Measurements from ENCODE around the gene CFAP161. TPM values are rescaled to one million over a fixed set of nuclear protein-coding genes. Genes with fewer than 3 reads are reported as not detected.

Gene CFAP161
- total and polyA plus RNA-seq, 2 donors from 2014 or later: 0.50 TPM; not detected in 1

DNA sequence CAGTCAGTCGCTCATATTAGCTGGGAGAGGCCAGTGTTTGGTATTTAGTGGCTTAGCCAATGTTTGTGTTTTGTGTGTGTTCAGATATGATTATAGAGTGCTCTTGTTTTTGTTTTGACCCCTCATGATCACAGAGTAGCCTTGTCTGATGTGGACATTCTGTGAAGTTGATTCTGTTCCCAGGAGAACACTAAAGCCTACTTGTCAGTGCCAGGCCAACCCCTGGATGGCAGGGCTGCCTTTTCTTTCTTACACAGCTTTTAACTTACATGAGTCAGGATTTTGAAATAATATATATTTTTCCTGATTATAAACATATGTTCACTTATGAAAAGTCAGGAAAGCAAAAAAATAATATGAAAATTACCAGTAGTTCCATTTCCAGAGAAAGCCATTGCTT lies 11.9 kb downstream of the CFAP161 start:
- FAIRE-seq: no peak
- Histone ChIP-seq H3K27me3 (ENCODE audit: control insufficient read depth, insufficient read depth, low read length) (no peaks in the 10 kb centered on the region), H3K36me3 (ENCODE audit: control insufficient read depth in 2 of 3, insufficient read depth in 3 of 3, low read length in 3 of 3) (no peaks in the 10 kb centered on the region), H3K4me3 (ENCODE audit: low read length in 3 of 3) (no peak overlapping the region), H3K9me3 (ENCODE audit: control insufficient read depth in 2 of 3, insufficient read depth in 1 of 3, low read length in 3 of 3) (no peaks in the 10 kb centered on the region), H3K4me1 (ENCODE audit: control insufficient read depth in 2 of 3, insufficient read depth in 2 of 3, low read depth in 1 of 3, low read length in 3 of 3) (no peaks in the 10 kb centered on the region), H3K9ac (ENCODE audit: low read length in 3 of 3) (no peak overlapping the region), H3K27ac (ENCODE audit: low read depth in 2 of 2, low read length in 2 of 2) (no peak overlapping the region)
- DNase-seq: no peak
- intact Hi-C loops (cut with DNase I): no loop called here
- TF ChIP-seq, protein P1, sequence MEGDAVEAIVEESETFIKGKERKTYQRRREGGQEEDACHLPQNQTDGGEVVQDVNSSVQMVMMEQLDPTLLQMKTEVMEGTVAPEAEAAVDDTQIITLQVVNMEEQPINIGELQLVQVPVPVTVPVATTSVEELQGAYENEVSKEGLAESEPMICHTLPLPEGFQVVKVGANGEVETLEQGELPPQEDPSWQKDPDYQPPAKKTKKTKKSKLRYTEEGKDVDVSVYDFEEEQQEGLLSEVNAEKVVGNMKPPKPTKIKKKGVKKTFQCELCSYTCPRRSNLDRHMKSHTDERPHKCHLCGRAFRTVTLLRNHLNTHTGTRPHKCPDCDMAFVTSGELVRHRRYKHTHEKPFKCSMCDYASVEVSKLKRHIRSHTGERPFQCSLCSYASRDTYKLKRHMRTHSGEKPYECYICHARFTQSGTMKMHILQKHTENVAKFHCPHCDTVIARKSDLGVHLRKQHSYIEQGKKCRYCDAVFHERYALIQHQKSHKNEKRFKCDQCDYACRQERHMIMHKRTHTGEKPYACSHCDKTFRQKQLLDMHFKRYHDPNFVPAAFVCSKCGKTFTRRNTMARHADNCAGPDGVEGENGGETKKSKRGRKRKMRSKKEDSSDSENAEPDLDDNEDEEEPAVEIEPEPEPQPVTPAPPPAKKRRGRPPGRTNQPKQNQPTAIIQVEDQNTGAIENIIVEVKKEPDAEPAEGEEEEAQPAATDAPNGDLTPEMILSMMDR (IDR thresholded peaks at IDR 0.05; ENCODE audit: borderline replicate concordance, extremely low read depth, insufficient read depth): no peak

DNA sequence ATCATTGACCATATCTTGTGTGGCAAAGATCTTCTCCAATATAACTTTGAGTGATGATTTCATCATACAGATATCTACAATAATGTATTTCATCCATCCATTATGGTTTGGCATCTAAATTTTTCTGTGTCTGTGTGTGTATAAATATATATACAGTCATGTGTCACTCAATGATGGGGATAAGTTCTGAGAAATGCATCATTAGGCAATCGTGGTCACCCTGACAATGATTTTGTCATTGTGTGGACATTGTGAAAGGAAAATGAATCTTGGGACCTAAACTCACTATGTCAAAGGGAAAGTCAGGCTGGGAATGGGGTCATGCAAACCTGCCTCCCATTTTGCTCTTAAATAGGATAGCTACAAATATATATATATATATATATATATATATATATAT lies 12.4 kb downstream of the CFAP161 start:
- H3K4me3 ChIP-seq (ENCODE audit: low read length in 3 of 3): no peak overlapping the region
- TF ChIP-seq, protein P1 (IDR thresholded peaks at IDR 0.05; ENCODE audit: borderline replicate concordance, extremely low read depth, insufficient read depth): no peak
- H3K9ac ChIP-seq (ENCODE audit: low read length in 3 of 3): no peak overlapping the region
- H3K27me3 ChIP-seq (ENCODE audit: control insufficient read depth, insufficient read depth, low read length): no peaks in the 10 kb centered on the region
- no peak overlapping the region for H3K27ac ChIP-seq (ENCODE audit: low read depth in 2 of 2, low read length in 2 of 2)
- FAIRE-seq (no peak), DNase-seq (no peak)
- no peaks in the 10 kb centered on the region for H3K4me1 ChIP-seq (ENCODE audit: control insufficient read depth in 2 of 3, insufficient read depth in 2 of 3, low read depth in 1 of 3, low read length in 3 of 3)
- H3K9me3 ChIP-seq (ENCODE audit: control insufficient read depth in 2 of 3, insufficient read depth in 1 of 3, low read length in 3 of 3): no peaks in the 10 kb centered on the region
- intact Hi-C loops (cut with DNase I): no loop called here
- H3K36me3 ChIP-seq (ENCODE audit: control insufficient read depth in 2 of 3, insufficient read depth in 3 of 3, low read length in 3 of 3): no peaks in the 10 kb centered on the region

DNA sequence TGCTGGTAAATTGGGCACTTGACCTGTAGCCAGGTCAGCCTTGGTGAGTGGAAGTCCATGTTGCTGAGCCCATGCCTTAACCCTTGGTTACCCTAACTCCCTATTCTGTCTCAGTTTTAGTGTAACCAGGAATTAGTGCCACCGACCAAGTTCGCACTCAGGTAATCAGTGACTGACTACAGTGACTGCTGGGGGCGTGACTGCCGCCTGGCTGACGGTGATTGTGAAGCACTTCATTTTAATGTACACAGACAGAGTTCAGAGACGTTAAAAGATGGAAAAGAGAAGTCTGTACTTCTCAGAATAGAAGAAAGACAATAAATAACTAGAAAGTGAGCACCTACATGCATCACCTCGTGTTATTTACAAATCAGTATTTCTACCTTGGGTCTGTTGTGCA lies 17.3 kb downstream of the CFAP161 start:
- no peaks in the 10 kb centered on the region for H3K4me1 ChIP-seq (ENCODE audit: control insufficient read depth in 2 of 3, insufficient read depth in 2 of 3, low read depth in 1 of 3, low read length in 3 of 3)
- TF ChIP-seq, protein P1 (IDR thresholded peaks at IDR 0.05; ENCODE audit: borderline replicate concordance, extremely low read depth, insufficient read depth): no peak
- no peaks in the 10 kb centered on the region for H3K36me3 ChIP-seq (ENCODE audit: control insufficient read depth in 2 of 3, insufficient read depth in 3 of 3, low read length in 3 of 3)
- FAIRE-seq (no peak), DNase-seq (no peak)
- intact Hi-C loops (cut with DNase I): loop anchor here (10.0 kb wide), 1 partner anchor 113 kb away; no protein-coding TSS in a partner anchor
- no peaks in the 10 kb centered on the region for H3K9me3 ChIP-seq (ENCODE audit: control insufficient read depth in 2 of 3, insufficient read depth in 1 of 3, low read length in 3 of 3)
- no peak overlapping the region for H3K4me3 ChIP-seq (ENCODE audit: low read length in 3 of 3)
- H3K27ac ChIP-seq (ENCODE audit: low read depth in 2 of 2, low read length in 2 of 2): no peak overlapping the region
- H3K9ac ChIP-seq (ENCODE audit: low read length in 3 of 3): no peak overlapping the region
- no peaks in the 10 kb centered on the region for H3K27me3 ChIP-seq (ENCODE audit: control insufficient read depth, insufficient read depth, low read length)

DNA sequence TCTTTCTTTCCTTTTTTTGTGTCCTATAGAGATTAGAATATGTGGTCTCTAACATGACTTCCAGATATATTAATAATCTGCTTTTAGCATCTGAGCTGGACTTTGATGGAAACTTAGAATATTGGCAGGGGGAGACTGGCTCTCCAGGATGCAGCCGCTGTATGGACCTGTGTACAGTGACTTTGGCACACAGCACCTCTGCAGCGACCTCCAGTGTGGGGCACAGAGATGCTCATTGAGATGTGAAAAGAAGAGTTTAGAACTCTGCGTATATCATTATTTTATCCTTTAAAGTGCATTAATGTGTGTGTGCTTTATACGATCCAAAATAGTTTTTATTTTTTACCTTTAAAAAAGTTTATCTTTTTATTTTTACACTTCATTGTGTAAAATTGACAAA lies 18.3 kb downstream of the CFAP161 start:
- Histone ChIP-seq H3K9me3 (ENCODE audit: control insufficient read depth in 2 of 3, insufficient read depth in 1 of 3, low read length in 3 of 3) (no peaks in the 10 kb centered on the region), H3K4me3 (ENCODE audit: low read length in 3 of 3) (no peak overlapping the region), H3K27ac (ENCODE audit: low read depth in 2 of 2, low read length in 2 of 2) (no peak overlapping the region), H3K27me3 (ENCODE audit: control insufficient read depth, insufficient read depth, low read length) (no peaks in the 10 kb centered on the region), H3K9ac (ENCODE audit: low read length in 3 of 3) (no peak overlapping the region), H3K36me3 (ENCODE audit: control insufficient read depth in 2 of 3, insufficient read depth in 3 of 3, low read length in 3 of 3) (no peaks in the 10 kb centered on the region), H3K4me1 (ENCODE audit: control insufficient read depth in 2 of 3, insufficient read depth in 2 of 3, low read depth in 1 of 3, low read length in 3 of 3) (no peaks in the 10 kb centered on the region)
- intact Hi-C loops (cut with DNase I): loop anchor here (10.0 kb wide), 1 partner anchor 112 kb away; no protein-coding TSS in a partner anchor
- TF ChIP-seq, protein P1 (IDR thresholded peaks at IDR 0.05; ENCODE audit: borderline replicate concordance, extremely low read depth, insufficient read depth): no peak
- DNase-seq (no peak), FAIRE-seq (no peak)
